ENCODE measurements around the gene MTA2. TPM values are rescaled to one million over a fixed set of nuclear protein-coding genes. Genes with fewer than 3 reads are reported as not detected.
"Not testable (repeated sequence)": the region's sequence is repeated elsewhere in the genome, so short reads cannot be mapped to it uniquely, and the experiment has no call there.

The MTA2 gene
- polyA plus RNA-seq, 2 donors, result 76.2 to 90.4 TPM

GRCh38 chr11:62553839-62554361 lies 47.8 kb downstream of the MTA2 start:
- H3K9me3 ChIP-seq (ENCODE audit: control insufficient read depth in 2 of 2, insufficient read depth in 1 of 2, low read depth in 1 of 2, low read length in 1 of 2), result no peaks in the 10 kb centered on the region
- H3K27ac ChIP-seq (ENCODE audit: low read depth in 2 of 2, low read length in 1 of 2), result peak overlapping the region; percentile 100
- peaks cover 7 to 46% of the 10 kb centered on the region in 2 donors for H3K4me1 ChIP-seq (ENCODE audit: control insufficient read depth in 2 of 2, insufficient read depth in 2 of 2, low read length in 1 of 2)
- peak overlapping the region in 1 of 2 donors; percentile 26 for H3K4me3 ChIP-seq (ENCODE audit: low read depth in 1 of 2, low read length in 2 of 2)
- H3K36me3 ChIP-seq (ENCODE audit: control insufficient read depth in 2 of 2, insufficient read depth in 2 of 2, low read length in 1 of 2), result peaks cover 0 to 4% of the 10 kb centered on the region in 2 donors
- no peaks in the 10 kb centered on the region for H3K27me3 ChIP-seq (ENCODE audit: control insufficient read depth in 1 of 2, insufficient read depth in 2 of 2, low read length in 2 of 2)
- WGBS, 2 donors, result 37 to 56% methylated on average over 8 of the region's 8 CpGs

- Histone ChIP-seq H3K9me3 (ENCODE audit: control insufficient read depth in 2 of 2, insufficient read depth in 1 of 2, low read depth in 1 of 2, low read length in 1 of 2) (no peaks in the 10 kb centered on the region), H3K4me3 (ENCODE audit: low read depth in 1 of 2, low read length in 2 of 2) (peak overlapping the region in 1 of 2 donors; percentile 26), H3K27ac (ENCODE audit: low read depth in 2 of 2, low read length in 1 of 2) (peak overlapping the region; percentile 100), H3K36me3 (ENCODE audit: control insufficient read depth in 2 of 2, insufficient read depth in 2 of 2, low read length in 1 of 2) (peaks cover 0 to 2% of the 10 kb centered on the region in 2 donors), H3K27me3 (ENCODE audit: control insufficient read depth in 1 of 2, insufficient read depth in 2 of 2, low read length in 2 of 2) (no peaks in the 10 kb centered on the region), H3K4me1 (ENCODE audit: control insufficient read depth in 2 of 2, insufficient read depth in 2 of 2, low read length in 1 of 2) (peaks cover 9 to 47% of the 10 kb centered on the region in 2 donors)
- 5 to 11% methylated on average over 14 to 15 of the region's 15 CpGs for WGBS, 2 donors
Observed at GRCh38 chr11:62553080-62553838, 48.4 kb downstream of the MTA2 start.

- WGBS, 2 donors, result 10 to 23% methylated on average over 4 of the region's 4 CpGs
- peak overlapping the region; percentile 100 for H3K27ac ChIP-seq (ENCODE audit: low read depth in 2 of 2, low read length in 1 of 2)
- no peaks in the 10 kb centered on the region for H3K9me3 ChIP-seq (ENCODE audit: control insufficient read depth in 2 of 2, insufficient read depth in 1 of 2, low read depth in 1 of 2, low read length in 1 of 2)
- H3K27me3 ChIP-seq (ENCODE audit: control insufficient read depth in 1 of 2, insufficient read depth in 2 of 2, low read length in 2 of 2), result no peaks in the 10 kb centered on the region
- peak overlapping the region in 1 of 2 donors; percentile 26 for H3K4me3 ChIP-seq (ENCODE audit: low read depth in 1 of 2, low read length in 2 of 2)
- H3K36me3 ChIP-seq (ENCODE audit: control insufficient read depth in 2 of 2, insufficient read depth in 2 of 2, low read length in 1 of 2), result peaks cover 0 to 2% of the 10 kb centered on the region in 2 donors
- peaks cover 9 to 47% of the 10 kb centered on the region in 2 donors for H3K4me1 ChIP-seq (ENCODE audit: control insufficient read depth in 2 of 2, insufficient read depth in 2 of 2, low read length in 1 of 2)
Observed at GRCh38 chr11:62552485-62553079, 49.1 kb downstream of the MTA2 start.

- not testable (repeated sequence) for H3K4me3 ChIP-seq (ENCODE audit: low read depth in 1 of 2, low read length in 2 of 2); H3K36me3 ChIP-seq (ENCODE audit: control insufficient read depth in 2 of 2, insufficient read depth in 2 of 2, low read length in 1 of 2); H3K27me3 ChIP-seq (ENCODE audit: control insufficient read depth in 1 of 2, insufficient read depth in 2 of 2, low read length in 2 of 2); H3K9me3 ChIP-seq (ENCODE audit: control insufficient read depth in 2 of 2, insufficient read depth in 1 of 2, low read depth in 1 of 2, low read length in 1 of 2)
- 99 to 100% methylated on average over 2 of the region's 2 CpGs for WGBS, 2 donors
- Histone ChIP-seq H3K4me1 (ENCODE audit: control insufficient read depth in 2 of 2, insufficient read depth in 2 of 2, low read length in 1 of 2) (peaks cover 9 to 30% of the 10 kb centered on the region in 2 donors), H3K27ac (ENCODE audit: low read depth in 2 of 2, low read length in 1 of 2) (peak overlapping the region in 1 of 2 donors; percentile 24)
Observed at GRCh38 chr11:62550478-62550877, 51.2 kb downstream of the MTA2 start.

GRCh38 chr11:62548545-62549335 lies 52.9 kb downstream of the MTA2 start:
- Histone ChIP-seq H3K27ac (ENCODE audit: low read depth in 2 of 2, low read length in 1 of 2) (peak overlapping the region; percentile 99 to 100), H3K4me1 (ENCODE audit: control insufficient read depth in 2 of 2, insufficient read depth in 2 of 2, low read length in 1 of 2) (peaks cover 4 to 15% of the 10 kb centered on the region in 2 donors), H3K27me3 (ENCODE audit: control insufficient read depth in 1 of 2, insufficient read depth in 2 of 2, low read length in 2 of 2) (no peaks in the 10 kb centered on the region), H3K9me3 (ENCODE audit: control insufficient read depth in 2 of 2, insufficient read depth in 1 of 2, low read depth in 1 of 2, low read length in 1 of 2) (no peaks in the 10 kb centered on the region), H3K4me3 (ENCODE audit: low read depth in 1 of 2, low read length in 2 of 2) (no peak overlapping the region), H3K36me3 (ENCODE audit: control insufficient read depth in 2 of 2, insufficient read depth in 2 of 2, low read length in 1 of 2) (peaks cover 0 to 6% of the 10 kb centered on the region in 2 donors)
- 54 to 55% methylated on average over 17 of the region's 17 CpGs for WGBS, 2 donors

GRCh38 chr11:62547691-62548281 lies 53.9 kb downstream of the MTA2 start:
- peak overlapping the region; percentile 82 to 98 for H3K4me3 ChIP-seq (ENCODE audit: low read depth in 1 of 2, low read length in 2 of 2)
- peaks cover 4 to 10% of the 10 kb centered on the region in 2 donors for H3K4me1 ChIP-seq (ENCODE audit: control insufficient read depth in 2 of 2, insufficient read depth in 2 of 2, low read length in 1 of 2)
- H3K27me3 ChIP-seq (ENCODE audit: control insufficient read depth in 1 of 2, insufficient read depth in 2 of 2, low read length in 2 of 2), result no peaks in the 10 kb centered on the region
- WGBS, 2 donors, result 30 to 36% methylated on average over 8 of the region's 8 CpGs
- peak overlapping the region; percentile 99 to 100 for H3K27ac ChIP-seq (ENCODE audit: low read depth in 2 of 2, low read length in 1 of 2)
- H3K36me3 ChIP-seq (ENCODE audit: control insufficient read depth in 2 of 2, insufficient read depth in 2 of 2, low read length in 1 of 2), result peaks cover 0 to 9% of the 10 kb centered on the region in 2 donors
- H3K9me3 ChIP-seq (ENCODE audit: control insufficient read depth in 2 of 2, insufficient read depth in 1 of 2, low read depth in 1 of 2, low read length in 1 of 2), result no peaks in the 10 kb centered on the region

GRCh38 chr11:62546929-62547625 lies 54.6 kb downstream of the MTA2 start:
- H3K27ac ChIP-seq (ENCODE audit: low read depth in 2 of 2, low read length in 1 of 2), result peak overlapping the region; percentile 99 to 100
- no peaks in the 10 kb centered on the region for H3K9me3 ChIP-seq (ENCODE audit: control insufficient read depth in 2 of 2, insufficient read depth in 1 of 2, low read depth in 1 of 2, low read length in 1 of 2)
- peaks cover 5 to 14% of the 10 kb centered on the region in 2 donors for H3K4me1 ChIP-seq (ENCODE audit: control insufficient read depth in 2 of 2, insufficient read depth in 2 of 2, low read length in 1 of 2)
- H3K36me3 ChIP-seq (ENCODE audit: control insufficient read depth in 2 of 2, insufficient read depth in 2 of 2, low read length in 1 of 2), result peaks cover 0 to 9% of the 10 kb centered on the region in 2 donors
- H3K4me3 ChIP-seq (ENCODE audit: low read depth in 1 of 2, low read length in 2 of 2), result peak overlapping the region; percentile 82 to 98
- WGBS, 2 donors, result 8 to 16% methylated on average over 32 to 40 of the region's 40 CpGs
- no peaks in the 10 kb centered on the region for H3K27me3 ChIP-seq (ENCODE audit: control insufficient read depth in 1 of 2, insufficient read depth in 2 of 2, low read length in 2 of 2)

- no peaks in the 10 kb centered on the region for H3K9me3 ChIP-seq (ENCODE audit: control insufficient read depth in 2 of 2, insufficient read depth in 1 of 2, low read depth in 1 of 2, low read length in 1 of 2)
- 0 to 1% methylated on average over 49 to 69 of the region's 69 CpGs for WGBS, 2 donors
- H3K36me3 ChIP-seq (ENCODE audit: control insufficient read depth in 2 of 2, insufficient read depth in 2 of 2, low read length in 1 of 2), result peaks cover 0 to 9% of the 10 kb centered on the region in 2 donors
- peak within 1 kb of the TSS; percentile 82 to 98 for H3K4me3 ChIP-seq (ENCODE audit: low read depth in 1 of 2, low read length in 2 of 2)
- H3K4me1 ChIP-seq (ENCODE audit: control insufficient read depth in 2 of 2, insufficient read depth in 2 of 2, low read length in 1 of 2), result peaks cover 8 to 14% of the 10 kb centered on the region in 2 donors
- H3K27ac ChIP-seq (ENCODE audit: low read depth in 2 of 2, low read length in 1 of 2), result peak within 1 kb of the TSS; percentile 99 to 100
- no peaks in the 10 kb centered on the region for H3K27me3 ChIP-seq (ENCODE audit: control insufficient read depth in 1 of 2, insufficient read depth in 2 of 2, low read length in 2 of 2)
Observed at GRCh38 chr11:62546244-62546928, 55.3 kb downstream of the MTA2 start, which contains the start of gene AHNAK. TSS of gene AHNAK (minus strand) at chr11:62546806. CDS start at chr11:62536098, 10,708 bp downstream.

All from esophagus (tissue), 2 donors.